Loucy (cell line): ENCODE results near the gene IL11.

Experiments used
- H2AFZ ChIP-seq: fragments of 200-600 bp; sonication (generic); 2 replicates; pipeline ENCODE4 v1.6.0; 2016; ENCODE audit warnings: antibody characterized with exemption, mild to moderate bottlenecking, low read length, moderate library complexity
- H3F3A ChIP-seq: fragments of 200-600 bp; 2 replicates; pipeline ENCODE4 v1.6.0; 2016; ENCODE audit warnings: antibody characterized with exemption, low read depth, mild to moderate bottlenecking
- H3K27me3 ChIP-seq: fragments of 200-600 bp; sonication (generic); 2 replicates; pipeline ENCODE4 v1.6.1; 2014; ENCODE audit warnings: low read length, mild to moderate bottlenecking; ENCODE audit not compliant: insufficient read depth, poor library complexity, severe bottlenecking
- H3K36me3 ChIP-seq: fragments of 200-600 bp; sonication (generic); 2 replicates; pipeline ENCODE4 v1.6.1; 2016; ENCODE audit warnings: low read length; ENCODE audit not compliant: insufficient read depth
- H3K4me1 ChIP-seq: fragments of 200-600 bp; sonication (generic); 2 replicates; pipeline ENCODE4 v1.5.1; 2014; ENCODE audit warnings: low read length, mild to moderate bottlenecking; ENCODE audit not compliant: insufficient read depth, poor library complexity, severe bottlenecking
- H3K4me2 ChIP-seq: fragments of 200-600 bp; sonication (generic); 2 replicates; pipeline ENCODE4 v1.6.0; 2014; ENCODE audit warnings: antibody characterized with exemption, low read length, low read depth, mild to moderate bottlenecking; ENCODE audit not compliant: poor library complexity, severe bottlenecking
- H3K4me3 ChIP-seq: fragments of 200-600 bp; sonication (generic); 2 replicates; pipeline ENCODE4 v1.5.1; 2014; ENCODE audit warnings: low read length, mild to moderate bottlenecking, mixed read lengths; ENCODE audit not compliant: poor library complexity, severe bottlenecking
- H3K79me2 ChIP-seq: fragments of 200-600 bp; sonication (generic); 2 replicates; pipeline ENCODE4 v1.6.1; 2014; ENCODE audit warnings: low read length; ENCODE audit not compliant: insufficient read depth
- H3K9ac ChIP-seq: fragments of 200-600 bp; sonication (generic); 2 replicates; pipeline ENCODE4 v1.6.0; 2014; ENCODE audit warnings: mild to moderate bottlenecking, low read depth, low read length, moderate library complexity; ENCODE audit not compliant: poor library complexity, severe bottlenecking
- H3K9me2 ChIP-seq: fragments of 200-600 bp; sonication (generic); replicated peaks from 2 replicates; pipeline ENCODE4 v1.6.1; 2016; ENCODE audit warnings: low read depth, low read length, mixed read lengths
- H3K9me3 ChIP-seq: fragments of 200-600 bp; sonication (generic); 2 replicates; pipeline ENCODE4 v1.6.1; 2014; ENCODE audit warnings: mild to moderate bottlenecking, antibody characterized with exemption, low read length, low read depth; ENCODE audit not compliant: insufficient read depth
- H4K20me1 ChIP-seq: fragments of 200-600 bp; sonication (generic); 2 replicates; pipeline ENCODE4 v1.6.0; 2014; ENCODE audit warnings: antibody characterized with exemption, low read length, mild to moderate bottlenecking; ENCODE audit not compliant: insufficient read depth, poor library complexity, severe bottlenecking
- EZH2phosphoT487 ChIP-seq: fragments of 200-600 bp; IDR thresholded peaks from 2 replicates; pipeline ENCODE4 v1.6.1; 2018; ENCODE audit warnings: antibody characterized with exemption, mild to moderate bottlenecking, moderate library complexity, borderline replicate concordance
- TF ChIP-seq, protein P1 (sequence below): fragments of 200-600 bp; sonication (generic); conservative IDR thresholded peaks from 2 replicates; pipeline ENCODE4 v1.5.1; 2014; ENCODE audit warnings: mild to moderate bottlenecking, antibody characterized with exemption, low read length

Gene IL11

DNA sequence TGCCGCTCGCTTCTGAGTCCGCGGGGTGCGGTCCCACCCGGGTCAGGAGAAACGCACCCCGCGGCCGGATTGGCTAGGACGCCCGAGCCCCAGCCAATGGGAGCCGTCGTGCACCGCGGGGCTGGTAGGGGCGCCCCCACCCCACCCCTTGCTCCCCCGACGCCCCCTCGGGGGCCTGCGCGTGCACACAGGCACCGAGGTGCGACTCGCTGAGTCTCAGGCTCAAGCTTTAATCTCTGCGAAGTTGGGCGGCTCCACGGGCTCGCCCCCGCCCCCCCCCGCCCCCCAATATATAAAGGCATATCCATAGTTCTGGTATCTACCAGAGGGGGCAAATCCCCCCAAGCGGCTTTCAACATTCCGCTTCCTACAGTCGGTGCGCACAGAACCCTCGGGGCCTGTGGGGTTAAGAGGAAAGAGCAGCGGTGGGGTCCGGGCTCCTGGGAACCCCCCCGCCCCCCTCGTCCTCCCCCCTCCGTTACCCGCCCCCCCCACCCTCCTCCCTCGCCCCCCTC is 15.5 kb downstream of the IL11 start, which contains the start of gene COX6B2:
Gene COX6B2 (minus strand): TSS at position 22 of the 515 bp plus-strand sequence. CDS start 198 bp downstream, outside the sequence.
- H3K9me2 ChIP-seq, result no peaks in the 10 kb centered on the region
- H4K20me1 ChIP-seq, result no peaks in the 10 kb centered on the region
- H3K4me2 ChIP-seq, result no peak within 1 kb of the TSS
- H3K79me2 ChIP-seq, result no peaks in the 10 kb centered on the region
- H2AFZ ChIP-seq, result no peak within 1 kb of the TSS
- H3F3A ChIP-seq, result no peaks in the 10 kb centered on the region
- no peaks in the 10 kb centered on the region for H3K36me3 ChIP-seq
- no peaks in the 10 kb centered on the region for H3K4me1 ChIP-seq
- no peaks in the 10 kb centered on the region for H3K9me3 ChIP-seq
- no peak within 1 kb of the TSS for H3K9ac ChIP-seq
- H3K4me3 ChIP-seq, result no peak within 1 kb of the TSS
- H3K27me3 ChIP-seq, result no peaks in the 10 kb centered on the region
- no peak for TF ChIP-seq EZH2phosphoT487
- TF ChIP-seq, protein P1, sequence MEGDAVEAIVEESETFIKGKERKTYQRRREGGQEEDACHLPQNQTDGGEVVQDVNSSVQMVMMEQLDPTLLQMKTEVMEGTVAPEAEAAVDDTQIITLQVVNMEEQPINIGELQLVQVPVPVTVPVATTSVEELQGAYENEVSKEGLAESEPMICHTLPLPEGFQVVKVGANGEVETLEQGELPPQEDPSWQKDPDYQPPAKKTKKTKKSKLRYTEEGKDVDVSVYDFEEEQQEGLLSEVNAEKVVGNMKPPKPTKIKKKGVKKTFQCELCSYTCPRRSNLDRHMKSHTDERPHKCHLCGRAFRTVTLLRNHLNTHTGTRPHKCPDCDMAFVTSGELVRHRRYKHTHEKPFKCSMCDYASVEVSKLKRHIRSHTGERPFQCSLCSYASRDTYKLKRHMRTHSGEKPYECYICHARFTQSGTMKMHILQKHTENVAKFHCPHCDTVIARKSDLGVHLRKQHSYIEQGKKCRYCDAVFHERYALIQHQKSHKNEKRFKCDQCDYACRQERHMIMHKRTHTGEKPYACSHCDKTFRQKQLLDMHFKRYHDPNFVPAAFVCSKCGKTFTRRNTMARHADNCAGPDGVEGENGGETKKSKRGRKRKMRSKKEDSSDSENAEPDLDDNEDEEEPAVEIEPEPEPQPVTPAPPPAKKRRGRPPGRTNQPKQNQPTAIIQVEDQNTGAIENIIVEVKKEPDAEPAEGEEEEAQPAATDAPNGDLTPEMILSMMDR, result no peak

DNA sequence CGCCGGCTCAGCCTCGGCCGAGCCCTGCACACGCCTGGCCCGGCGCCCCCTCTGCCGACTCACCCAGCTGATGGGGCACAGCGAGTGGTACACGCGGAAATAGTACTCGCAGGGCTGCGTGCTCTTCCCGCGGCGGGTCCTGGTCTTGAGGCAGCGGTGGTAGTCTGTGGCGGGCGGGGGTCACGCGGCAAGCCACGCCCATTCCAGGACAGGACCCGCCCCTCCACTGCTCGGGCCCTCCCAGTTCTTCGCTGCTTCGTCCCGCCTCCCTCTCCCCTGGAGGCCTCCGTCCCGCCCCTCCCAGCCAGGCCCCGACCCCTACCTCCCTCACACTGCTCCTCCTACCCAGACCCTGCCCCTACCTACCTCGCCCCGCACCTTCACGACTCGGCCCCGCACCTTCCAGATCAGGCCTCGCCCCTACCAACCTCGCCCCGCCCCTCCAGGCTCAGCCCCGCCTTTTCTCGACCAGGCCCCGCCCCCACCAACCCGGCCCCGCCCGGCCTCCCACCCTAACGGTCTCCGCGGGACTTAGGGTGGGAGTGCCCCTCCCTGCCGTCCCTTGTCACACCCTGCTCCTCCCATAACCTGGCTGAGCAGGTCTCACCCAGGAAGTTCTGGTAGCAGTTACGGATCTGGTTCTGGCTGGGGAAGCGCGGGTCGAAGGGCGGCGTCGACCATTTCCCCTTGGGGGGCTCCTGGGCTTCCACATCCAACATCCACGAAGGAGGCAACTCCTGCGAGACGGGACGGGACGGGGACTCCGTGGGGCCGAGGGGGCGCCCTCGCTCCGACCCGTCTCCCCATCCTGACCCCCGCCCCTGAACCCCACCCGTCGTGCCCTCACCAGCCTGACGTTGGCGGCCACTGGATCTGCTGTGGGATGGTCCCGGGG is 16.2 kb downstream of the IL11 start:
- H2AFZ ChIP-seq, result no peak overlapping the region
- no peaks in the 10 kb centered on the region for H3K9me2 ChIP-seq
- no peak for TF ChIP-seq EZH2phosphoT487
- TF ChIP-seq, protein P1, result no peak
- no peaks in the 10 kb centered on the region for H4K20me1 ChIP-seq
- H3K9ac ChIP-seq, result no peak overlapping the region
- H3F3A ChIP-seq, result no peaks in the 10 kb centered on the region
- no peaks in the 10 kb centered on the region for H3K79me2 ChIP-seq
- no peaks in the 10 kb centered on the region for H3K27me3 ChIP-seq
- no peaks in the 10 kb centered on the region for H3K4me1 ChIP-seq
- H3K4me3 ChIP-seq, result no peak overlapping the region
- H3K9me3 ChIP-seq, result no peaks in the 10 kb centered on the region
- no peaks in the 10 kb centered on the region for H3K36me3 ChIP-seq
- H3K4me2 ChIP-seq, result no peak overlapping the region

DNA sequence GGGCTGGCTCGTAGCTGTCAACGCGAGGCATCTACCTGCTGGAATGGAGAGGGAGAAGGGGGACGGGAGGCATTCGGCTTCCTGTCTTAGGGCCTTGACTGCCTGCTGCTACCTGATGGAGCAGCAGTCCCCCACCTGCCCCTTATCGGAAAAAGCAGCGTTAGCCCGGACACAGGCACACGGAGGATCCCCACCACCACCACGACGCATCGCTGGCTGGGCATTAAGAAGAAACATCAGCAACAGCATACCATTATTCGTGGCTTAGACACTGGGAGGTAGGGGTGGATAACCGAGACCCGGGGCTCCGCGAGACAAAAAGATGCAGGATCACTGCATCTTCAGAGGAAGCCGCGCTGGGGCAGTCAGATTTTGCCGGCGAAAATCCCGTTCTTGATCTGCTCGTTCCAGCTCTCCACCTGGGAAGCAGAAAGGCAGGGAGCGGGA is 16.9 kb downstream of the IL11 start:
- H3K4me2 ChIP-seq, result no peak overlapping the region
- no peaks in the 10 kb centered on the region for H3K9me3 ChIP-seq
- no peak overlapping the region for H2AFZ ChIP-seq
- no peak overlapping the region for H3K9ac ChIP-seq
- no peaks in the 10 kb centered on the region for H4K20me1 ChIP-seq
- TF ChIP-seq EZH2phosphoT487, result no peak
- TF ChIP-seq, protein P1, result no peak
- H3K27me3 ChIP-seq, result no peaks in the 10 kb centered on the region
- no peaks in the 10 kb centered on the region for H3K9me2 ChIP-seq
- H3K4me3 ChIP-seq, result no peak overlapping the region
- H3F3A ChIP-seq, result no peaks in the 10 kb centered on the region
- H3K36me3 ChIP-seq, result no peaks in the 10 kb centered on the region
- no peaks in the 10 kb centered on the region for H3K4me1 ChIP-seq
- no peaks in the 10 kb centered on the region for H3K79me2 ChIP-seq
